ENCODE measurements around the gene PGD. TPM values are rescaled to one million over a fixed set of nuclear protein-coding genes. Genes with fewer than 3 reads are reported as not detected.

The PGD gene
- total and polyA plus RNA-seq, 8 donors, result 130 to 277 (median 157) TPM

DNA sequence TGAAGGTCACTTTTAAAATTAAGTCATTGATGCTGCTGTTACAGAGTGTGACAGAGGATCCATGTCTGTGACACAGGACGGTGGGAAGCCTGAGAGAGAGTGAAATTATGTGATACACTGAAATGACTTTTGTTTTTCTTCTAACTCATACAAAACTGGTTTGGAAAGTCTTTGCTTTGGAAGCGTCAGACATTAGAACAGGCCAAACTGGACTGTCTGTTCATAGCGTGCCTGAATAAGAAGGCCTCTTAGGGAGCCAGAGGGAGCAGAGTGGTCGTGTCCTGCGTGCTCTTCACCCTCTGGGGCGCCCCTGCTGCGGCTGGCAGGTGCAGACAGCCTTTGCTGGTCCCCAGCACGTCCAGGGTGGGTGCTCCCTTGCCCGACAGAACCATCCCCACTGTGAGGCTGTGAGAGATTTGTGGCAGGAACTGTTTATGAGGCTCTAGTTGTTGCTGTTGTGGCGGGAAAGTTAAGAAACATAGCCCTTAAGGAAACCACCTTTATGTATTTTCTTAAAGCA lies 19.7 kb upstream of the PGD start:
- intact Hi-C loops (cut with DNase I), result loop anchor here in 1 of 2 donors (5.0 kb wide), 1 partner anchor 43 kb away; no protein-coding TSS in a partner anchor
- ATAC-seq, result no peak
- DNase-seq, result no peak
- Histone ChIP-seq H3K27me3 (no peaks in the 10 kb centered on the region), H3K4me1 (peaks cover 0 to 9% of the 10 kb centered on the region in 2 donors), H3K4me3 (no peak overlapping the region), H3K9me3 (no peaks in the 10 kb centered on the region), H3K36me3 (peaks cover 0 to 43% of the 10 kb centered on the region in 2 donors), H3K27ac (peak overlapping the region in 1 of 2 donors; percentile 81)
- TF ChIP-seq CTCF (IDR thresholded peaks at IDR 0.05), result no peak

DNA sequence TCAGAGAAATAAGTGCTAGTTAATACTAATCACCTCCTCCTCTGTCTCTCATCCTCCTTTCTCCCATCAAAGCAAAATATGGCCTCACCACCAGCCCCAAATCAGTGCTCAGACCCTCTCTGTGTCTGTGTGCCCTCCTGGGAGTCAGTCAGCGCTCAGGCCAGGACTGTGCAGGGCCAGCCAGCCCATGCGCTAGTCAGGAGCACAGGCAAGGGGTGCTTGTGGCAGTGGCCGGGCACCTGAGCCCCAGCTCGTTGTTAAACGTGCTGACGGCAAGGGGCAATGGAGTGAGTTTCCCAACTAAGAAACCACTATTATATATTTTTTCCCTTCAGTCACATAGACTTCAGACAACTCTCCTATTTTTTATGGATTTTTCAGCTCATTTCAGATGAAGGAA lies 19.2 kb upstream of the PGD start:
- no peak overlapping the region for H3K4me3 ChIP-seq
- intact Hi-C loops (cut with DNase I), result loop anchor here in 1 of 2 donors (5.0 kb wide), 1 partner anchor 43 kb away; no protein-coding TSS in a partner anchor

GRCh38 chr1:10380594-10381275 lies 18.1 kb upstream of the PGD start:
- Histone ChIP-seq H3K27ac (no peak overlapping the region), H3K4me1 (peaks cover 0 to 9% of the 10 kb centered on the region in 2 donors), H3K9me3 (no peaks in the 10 kb centered on the region), H3K36me3 (peaks cover 0 to 28% of the 10 kb centered on the region in 2 donors), H3K27me3 (no peaks in the 10 kb centered on the region), H3K4me3 (no peak overlapping the region)
- ATAC-seq, result peak; percentile 51
- no peak for TF ChIP-seq CTCF (IDR thresholded peaks at IDR 0.05)
- intact Hi-C loops (cut with DNase I), result no loop called here
- no peak for DNase-seq

More for the DNA sequence above, 19.2 kb upstream of the PGD start:
- Histone ChIP-seq H3K36me3 (peaks cover 0 to 38% of the 10 kb centered on the region in 2 donors), H3K27me3 (no peaks in the 10 kb centered on the region), H3K4me1 (peaks cover 0 to 9% of the 10 kb centered on the region in 2 donors), H3K27ac (peak overlapping the region in 1 of 2 donors; percentile 81), H3K9me3 (no peaks in the 10 kb centered on the region)
- no peak for ATAC-seq
- no peak for DNase-seq
- no peak for TF ChIP-seq CTCF (IDR thresholded peaks at IDR 0.05)

DNA sequence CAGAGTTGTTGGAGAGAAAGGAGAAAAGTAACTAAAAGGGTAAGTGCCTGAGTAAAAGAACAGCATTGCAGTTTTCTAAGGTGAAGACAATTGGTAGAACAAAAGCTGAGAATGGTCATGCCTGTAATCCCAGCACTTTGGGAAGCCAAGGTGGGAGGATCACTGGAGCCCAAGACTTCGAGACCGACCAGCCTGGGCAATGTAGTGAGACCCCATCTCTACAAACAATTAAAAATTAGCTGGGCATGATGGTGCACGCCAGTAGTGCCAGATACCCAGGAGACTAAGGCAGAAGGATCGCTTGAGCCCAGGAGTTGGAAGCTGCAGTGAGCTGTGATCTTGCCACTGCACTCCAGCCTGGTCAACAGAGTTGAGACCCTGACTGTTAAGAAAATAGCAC lies 15.2 kb upstream of the PGD start:
- no peak overlapping the region for H3K4me3 ChIP-seq
- ATAC-seq, result no peak
- no peak for DNase-seq
- no peaks in the 10 kb centered on the region for H3K27me3 ChIP-seq
- H3K36me3 ChIP-seq, result peaks cover 0 to 14% of the 10 kb centered on the region in 2 donors
- no peak overlapping the region for H3K27ac ChIP-seq
- H3K4me1 ChIP-seq, result peaks cover 10 to 19% of the 10 kb centered on the region in 2 donors
- no peak for TF ChIP-seq CTCF (IDR thresholded peaks at IDR 0.05)
- H3K9me3 ChIP-seq, result no peaks in the 10 kb centered on the region
- intact Hi-C loops (cut with DNase I), result no loop called here

DNA sequence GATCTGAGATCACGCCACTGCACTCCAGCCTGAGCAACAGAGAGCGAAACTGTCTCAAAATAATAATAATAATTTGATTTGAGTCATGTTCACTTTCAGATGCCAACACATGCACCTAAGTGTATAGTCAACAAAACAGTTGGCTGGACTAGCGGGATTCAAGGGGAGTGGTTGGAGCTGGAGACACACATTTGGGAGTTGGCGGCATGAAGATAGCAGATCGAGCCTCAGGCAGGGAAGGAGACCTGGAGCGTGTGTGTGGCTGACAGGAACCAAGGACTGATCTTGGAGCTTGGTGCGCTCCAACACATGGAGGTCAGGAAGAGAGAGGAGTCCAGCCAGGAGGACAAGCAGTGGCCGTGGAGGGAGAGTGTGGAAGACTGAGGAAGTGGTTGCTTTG lies 14.6 kb upstream of the PGD start:
- intact Hi-C loops (cut with DNase I), result no loop called here

More for the DNA sequence above, 14.6 kb upstream of the PGD start:
- no peaks in the 10 kb centered on the region for H3K27me3 ChIP-seq
- peaks cover 0 to 9% of the 10 kb centered on the region in 2 donors for H3K36me3 ChIP-seq
- no peak overlapping the region for H3K4me3 ChIP-seq
- no peak overlapping the region for H3K27ac ChIP-seq
- no peak for TF ChIP-seq CTCF (IDR thresholded peaks at IDR 0.05)
- no peak for DNase-seq
- H3K4me1 ChIP-seq, result peaks cover 10 to 25% of the 10 kb centered on the region in 2 donors
- H3K9me3 ChIP-seq, result no peaks in the 10 kb centered on the region
- ATAC-seq, result no peak
